ENCODE measurements around the gene NOP14.
"Not testable (repeated sequence)": the region's sequence is repeated elsewhere in the genome, so short reads cannot be mapped to it uniquely, and the experiment has no call there.

The NOP14 gene

GRCh38 chr4:2941138-2942036 is 21.8 kb downstream of the NOP14 start:
- no peak for DNase-seq

GRCh38 chr4:2940267-2941137 is 22.7 kb downstream of the NOP14 start:
- DNase-seq = no peak

- no peak for DNase-seq
These were observed 23.6 kb downstream of the NOP14 start for GRCh38 chr4:2939383-2940243.

GRCh38 chr4:2938906-2939305 is 24.3 kb downstream of the NOP14 start:
- no peak for DNase-seq

- DNase-seq = not testable (repeated sequence)
These were observed 24.8 kb downstream of the NOP14 start for GRCh38 chr4:2938411-2938810.

- DNase-seq = no peak
These were observed 25.2 kb downstream of the NOP14 start for GRCh38 chr4:2937986-2938385.

- no peak for DNase-seq
These were observed 25.9 kb downstream of the NOP14 start for GRCh38 chr4:2937146-2937857.

- no peak for DNase-seq
These were observed 26.4 kb downstream of the NOP14 start for GRCh38 chr4:2936773-2937145.

GRCh38 chr4:2935762-2936743 is 27.2 kb downstream of the NOP14 start:
- DNase-seq = no peak

- DNase-seq = peak; percentile 56
These were observed 28.1 kb downstream of the NOP14 start for GRCh38 chr4:2934813-2935761.

GRCh38 chr4:2934077-2934812 is 29.0 kb downstream of the NOP14 start:
- DNase-seq = no peak

GRCh38 chr4:2933566-2934076 is 29.6 kb downstream of the NOP14 start:
- no peak for DNase-seq

- no peak for DNase-seq
These were observed 30.1 kb downstream of the NOP14 start for GRCh38 chr4:2932951-2933565.

GRCh38 chr4:2932321-2932950 is 30.8 kb downstream of the NOP14 start:
- DNase-seq = no peak

- DNase-seq = no peak
These were observed 31.5 kb downstream of the NOP14 start for GRCh38 chr4:2931512-2932301.

- DNase-seq = no peak
These were observed 32.3 kb downstream of the NOP14 start for GRCh38 chr4:2930758-2931511.
